Measurements from ENCODE around the gene PSRC1.

The PSRC1 gene

DNA sequence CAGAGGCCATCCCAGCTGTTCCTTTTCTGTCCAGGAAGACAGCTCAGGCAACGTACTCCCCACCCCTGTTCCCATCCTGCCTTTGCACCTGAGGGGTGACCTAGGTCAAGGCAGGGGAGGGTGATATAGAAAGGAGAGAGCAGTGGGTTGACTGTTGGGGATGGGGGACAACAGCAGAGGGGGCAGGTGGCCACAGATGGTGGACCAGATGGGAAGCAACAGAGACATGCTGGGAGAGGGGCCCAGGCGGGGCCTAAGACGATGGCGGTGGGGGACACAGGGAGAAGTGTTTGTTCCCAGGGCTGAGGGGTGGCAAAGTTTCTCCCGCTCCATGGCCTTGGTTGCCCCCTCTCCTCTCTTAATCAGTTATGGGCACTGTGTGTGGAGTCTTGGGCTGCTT lies 27.3 kb downstream of the PSRC1 start:
- DNase-seq (ENCODE audit: extremely low read depth, low read depth): no peak
- TF ChIP-seq, protein P1, sequence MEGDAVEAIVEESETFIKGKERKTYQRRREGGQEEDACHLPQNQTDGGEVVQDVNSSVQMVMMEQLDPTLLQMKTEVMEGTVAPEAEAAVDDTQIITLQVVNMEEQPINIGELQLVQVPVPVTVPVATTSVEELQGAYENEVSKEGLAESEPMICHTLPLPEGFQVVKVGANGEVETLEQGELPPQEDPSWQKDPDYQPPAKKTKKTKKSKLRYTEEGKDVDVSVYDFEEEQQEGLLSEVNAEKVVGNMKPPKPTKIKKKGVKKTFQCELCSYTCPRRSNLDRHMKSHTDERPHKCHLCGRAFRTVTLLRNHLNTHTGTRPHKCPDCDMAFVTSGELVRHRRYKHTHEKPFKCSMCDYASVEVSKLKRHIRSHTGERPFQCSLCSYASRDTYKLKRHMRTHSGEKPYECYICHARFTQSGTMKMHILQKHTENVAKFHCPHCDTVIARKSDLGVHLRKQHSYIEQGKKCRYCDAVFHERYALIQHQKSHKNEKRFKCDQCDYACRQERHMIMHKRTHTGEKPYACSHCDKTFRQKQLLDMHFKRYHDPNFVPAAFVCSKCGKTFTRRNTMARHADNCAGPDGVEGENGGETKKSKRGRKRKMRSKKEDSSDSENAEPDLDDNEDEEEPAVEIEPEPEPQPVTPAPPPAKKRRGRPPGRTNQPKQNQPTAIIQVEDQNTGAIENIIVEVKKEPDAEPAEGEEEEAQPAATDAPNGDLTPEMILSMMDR (IDR thresholded peaks at IDR 0.05; ENCODE audit: low read depth, low read length): no peak

DNA sequence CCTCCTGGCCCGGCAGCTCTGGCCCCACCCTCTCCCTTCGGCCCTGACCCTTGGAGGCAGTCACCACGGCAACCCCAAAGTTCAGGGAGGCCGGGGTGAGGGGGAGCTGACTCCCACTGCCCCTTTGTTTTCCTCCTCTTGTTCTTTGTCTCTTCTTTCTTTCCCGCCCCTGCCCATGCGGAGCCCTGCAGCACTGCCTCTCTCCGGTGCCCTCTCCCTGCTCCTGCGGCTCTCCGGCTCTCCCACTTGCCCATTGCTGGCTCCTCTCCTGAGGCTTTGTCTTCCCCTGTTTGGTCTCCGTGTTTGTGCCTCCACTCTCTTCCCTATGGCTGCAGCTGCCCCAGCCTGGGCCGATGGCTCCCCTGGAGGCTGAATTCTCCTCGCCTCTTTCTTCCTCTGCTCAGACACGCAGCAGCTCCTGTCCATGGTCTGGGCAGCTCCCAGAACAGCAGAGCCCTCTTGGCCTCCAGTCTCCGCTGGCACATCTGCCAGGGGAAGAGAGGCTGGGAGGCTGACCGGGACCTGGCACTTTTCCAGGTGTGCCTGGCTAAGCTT lies 27.8 kb downstream of the PSRC1 start:
- no peak for DNase-seq (ENCODE audit: extremely low read depth, low read depth)
- TF ChIP-seq, protein P1 (IDR thresholded peaks at IDR 0.05; ENCODE audit: low read depth, low read length): no peak

GRCh38 chr1:109254621-109255096 lies 28.3 kb downstream of the PSRC1 start:
- no peak for DNase-seq (ENCODE audit: extremely low read depth, low read depth)

DNA sequence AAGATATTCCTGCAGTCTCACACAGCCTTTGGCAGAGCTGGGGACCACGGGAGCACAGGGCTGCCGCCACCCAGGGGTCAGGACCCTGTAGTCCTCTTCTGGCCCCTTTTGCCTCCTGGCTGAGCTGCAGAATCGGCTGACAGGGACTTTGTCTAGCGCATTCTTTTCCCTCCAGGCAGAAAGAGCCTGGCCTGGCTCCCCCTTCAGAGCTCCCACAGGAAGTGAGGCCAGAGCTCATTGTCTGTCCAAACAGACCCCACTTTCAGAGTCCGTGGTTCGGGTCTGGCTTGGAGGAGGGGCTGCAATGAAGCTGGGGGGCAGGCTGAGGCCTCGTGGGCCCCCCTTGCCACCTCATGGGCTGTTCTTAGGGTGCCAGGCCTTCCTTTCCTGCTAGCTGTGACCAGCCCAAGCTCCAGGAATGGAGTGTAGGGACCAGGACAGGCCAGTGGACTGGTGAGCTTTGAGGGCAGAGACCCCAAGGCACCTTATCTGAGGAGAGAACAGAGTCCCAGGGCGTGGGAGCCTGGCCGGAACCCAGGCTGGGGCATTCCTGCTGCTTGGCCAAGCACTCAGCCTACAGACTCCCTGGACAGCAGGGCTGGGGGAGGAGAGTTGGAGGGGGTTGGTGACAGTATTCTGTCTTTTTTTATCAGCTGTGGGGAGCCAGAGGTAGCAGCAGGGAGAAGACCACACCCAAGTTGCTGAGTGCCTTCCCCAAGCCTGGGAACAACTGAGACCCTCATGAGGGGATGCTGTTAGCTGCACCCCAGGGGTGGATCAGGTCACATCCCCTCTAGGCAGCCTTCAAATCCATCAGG lies 28.9 kb downstream of the PSRC1 start:
- TF ChIP-seq, protein P1 (IDR thresholded peaks at IDR 0.05; ENCODE audit: low read depth, low read length): no peak
- no peak for DNase-seq (ENCODE audit: extremely low read depth, low read depth)

More at GRCh38 chr1:109254621-109255096, 28.3 kb downstream of the PSRC1 start:
- TF ChIP-seq, protein P1 (IDR thresholded peaks at IDR 0.05; ENCODE audit: low read depth, low read length): no peak

- TF ChIP-seq, protein P1 (IDR thresholded peaks at IDR 0.05; ENCODE audit: low read depth, low read length): no peak
- DNase-seq (ENCODE audit: extremely low read depth, low read depth): no peak
Measured at GRCh38 chr1:109252893-109253802, 29.8 kb downstream of the PSRC1 start.

DNA sequence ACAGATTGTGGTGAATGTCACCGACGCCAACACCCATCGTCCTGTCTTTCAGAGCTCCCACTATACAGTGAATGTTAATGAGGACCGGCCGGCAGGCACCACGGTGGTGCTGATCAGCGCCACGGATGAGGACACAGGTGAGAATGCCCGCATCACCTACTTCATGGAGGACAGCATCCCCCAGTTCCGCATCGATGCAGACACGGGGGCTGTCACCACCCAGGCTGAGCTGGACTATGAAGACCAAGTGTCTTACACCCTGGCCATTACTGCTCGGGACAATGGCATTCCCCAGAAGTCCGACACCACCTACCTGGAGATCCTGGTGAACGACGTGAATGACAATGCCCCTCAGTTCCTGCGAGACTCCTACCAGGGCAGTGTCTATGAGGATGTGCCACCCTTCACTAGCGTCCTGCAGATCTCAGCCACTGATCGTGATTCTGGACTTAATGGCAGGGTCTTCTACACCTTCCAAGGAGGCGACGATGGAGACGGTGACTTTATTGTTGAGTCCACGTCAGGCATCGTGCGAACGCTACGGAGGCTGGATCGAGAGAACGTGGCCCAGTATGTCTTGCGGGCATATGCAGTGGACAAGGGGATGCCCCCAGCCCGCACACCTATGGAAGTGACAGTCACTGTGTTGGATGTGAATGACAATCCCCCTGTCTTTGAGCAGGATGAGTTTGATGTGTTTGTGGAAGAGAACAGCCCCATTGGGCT lies 30.6 kb downstream of the PSRC1 start:
- DNase-seq (ENCODE audit: extremely low read depth, low read depth): no peak
- TF ChIP-seq, protein P1 (IDR thresholded peaks at IDR 0.05; ENCODE audit: low read depth, low read length): no peak
